Coronary artery (tissue), 2 donors: Measurements from ENCODE around the gene IQCC.

Experiments
- DNase-seq: peaks from one replicate; pipeline ENCODE4 v3.0.0-alpha.2; 2017; ENCODE audit warnings: low spot score
- H3K27ac ChIP-seq, 2 donors: fragments of 200-600 bp; sonication (generic); one replicate each; pipeline ENCODE4 v1.5.1; 2016 to 2019
- H3K4me3 ChIP-seq: fragments of 200-600 bp; sonication (generic); 2 replicates; pipeline ENCODE4 v1.5.1; 2016; ENCODE audit warnings: mild to moderate bottlenecking, moderate library complexity
- CTCF ChIP-seq: fragments of 200-600 bp; sonication (generic); IDR thresholded peaks from one replicate; pipeline ENCODE4 v1.5.1; 2019; ENCODE audit warnings: antibody characterized with exemption

The IQCC gene

GRCh38 chr1:32240140-32240951, 34.9 kb downstream of the IQCC start:
- DNase-seq, result peak; percentile 90
- peak overlapping the region; percentile 84 to 91 for H3K27ac ChIP-seq
- no peak for TF ChIP-seq CTCF
- H3K4me3 ChIP-seq, result peak overlapping the region; percentile 74

- DNase-seq, result peak; percentile 86
Observed at GRCh38 chr1:32241001-32241763, 35.7 kb downstream of the IQCC start.

GRCh38 chr1:32242341-32242851, 36.9 kb downstream of the IQCC start:
- peak overlapping the region; percentile 51 for H3K4me3 ChIP-seq

More at GRCh38 chr1:32241001-32241763, 35.7 kb downstream of the IQCC start:
- H3K27ac ChIP-seq, result peak overlapping the region; percentile 84 to 91
- H3K4me3 ChIP-seq, result peak overlapping the region; percentile 74
- TF ChIP-seq CTCF, result no peak

GRCh38 chr1:32246888-32247273, 41.4 kb downstream of the IQCC start, which contains the start of gene FAM167B:
TSS of gene FAM167B (plus strand) at chr1:32247222. CDS start at chr1:32247422, 200 bp downstream.
- no peak for DNase-seq
- Histone ChIP-seq H3K27ac (peak within 1 kb of the TSS; percentile 18 to 73), H3K4me3 (no peak within 1 kb of the TSS)
- TF ChIP-seq CTCF, result no peak

More at GRCh38 chr1:32242341-32242851, 36.9 kb downstream of the IQCC start:
- H3K27ac ChIP-seq, result peak overlapping the region in 1 of 2 donors; percentile 70
- TF ChIP-seq CTCF, result no peak
- no peak for DNase-seq

- no peak for TF ChIP-seq CTCF
- no peak for DNase-seq
- Histone ChIP-seq H3K4me3 (no peak overlapping the region), H3K27ac (peak overlapping the region; percentile 18 to 73)
Observed at GRCh38 chr1:32247452-32247851, 42.0 kb downstream of the IQCC start.

GRCh38 chr1:32247983-32248889, 42.8 kb downstream of the IQCC start:
- H3K4me3 ChIP-seq, result peak overlapping the region; percentile 52
- peak; percentile 80 for DNase-seq
- peak; percentile 86 for TF ChIP-seq CTCF
- H3K27ac ChIP-seq, result peak overlapping the region; percentile 18 to 73
